Measurements from ENCODE around the gene NCAPH2.
"Not testable (repeated sequence)": the region's sequence is repeated elsewhere in the genome, so short reads cannot be mapped to it uniquely, and the experiment has no call there.

NCAPH2 gene

DNA sequence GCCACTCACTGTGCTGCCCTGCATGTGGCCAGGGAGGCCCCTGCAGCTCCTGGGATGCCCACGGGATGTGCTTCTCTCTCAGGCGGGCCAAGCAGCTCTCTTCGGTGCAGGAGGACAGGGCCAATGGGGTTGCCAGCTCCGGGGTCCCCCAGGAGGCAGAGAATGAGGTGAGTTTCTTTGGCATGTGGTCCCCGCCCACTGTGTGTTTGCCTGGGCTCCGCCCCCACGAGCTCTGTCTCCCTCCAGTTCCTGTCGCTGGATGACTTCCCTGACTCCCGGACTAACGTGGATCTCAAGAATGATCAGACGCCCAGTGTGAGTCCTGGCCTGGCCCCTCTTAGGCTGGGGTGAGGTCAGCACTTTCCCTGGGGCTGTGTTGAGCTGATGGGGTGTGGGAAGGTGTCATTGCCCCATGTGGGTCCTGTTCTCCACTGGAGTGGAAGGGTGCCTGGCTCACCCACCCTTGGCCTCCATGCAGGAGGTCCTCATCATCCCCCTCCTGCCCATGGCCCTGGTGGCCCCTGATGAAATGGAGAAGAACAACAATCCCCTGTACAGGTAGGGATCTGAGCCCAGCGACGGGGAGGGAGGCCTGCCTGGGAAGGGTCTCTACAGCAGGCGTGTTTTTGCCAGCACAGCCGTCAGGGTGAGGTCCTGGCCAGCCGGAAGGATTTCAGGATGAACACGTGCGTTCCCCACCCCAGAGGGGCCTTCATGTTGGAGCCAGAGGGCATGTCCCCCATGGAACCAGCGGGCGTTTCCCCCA lies 9.7 kb downstream of the NCAPH2 start:
- H3K36me3 Mint-ChIP-seq, result peaks cover 54% of the 10 kb centered on the region
- no peak for ATAC-seq
- no peak overlapping the region for H3K27ac Mint-ChIP-seq

DNA sequence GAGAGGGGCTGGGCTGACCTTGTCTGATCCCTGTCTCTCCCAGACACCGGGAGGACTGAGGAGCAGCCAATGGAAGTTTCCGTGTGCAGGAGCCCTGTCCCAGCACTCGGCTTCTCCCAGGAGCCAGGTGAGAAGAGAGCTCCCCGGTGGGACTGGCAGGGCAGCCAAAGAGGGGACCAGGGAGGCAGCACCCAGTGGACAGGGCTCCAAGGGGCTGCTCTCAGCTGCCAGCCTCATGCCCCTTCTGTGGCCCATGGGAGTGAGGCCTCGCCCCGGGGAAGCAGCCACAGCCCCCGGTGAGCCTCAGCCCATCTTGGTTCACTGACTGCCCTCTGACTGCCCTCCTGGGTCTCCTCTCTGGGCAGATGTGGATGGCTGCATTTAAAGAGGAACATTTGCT lies 10.6 kb downstream of the NCAPH2 start:
- Mint-ChIP-seq H3K9me3 (no peaks in the 10 kb centered on the region), H3K36me3 (peaks cover 54% of the 10 kb centered on the region), H3K27me3 (no peaks in the 10 kb centered on the region), H3K27ac (no peak overlapping the region), H3K4me1 (peaks cover 17% of the 10 kb centered on the region), H3K4me3 (no peak overlapping the region)
- no peak for ATAC-seq

More for the DNA sequence above, 9.7 kb downstream of the NCAPH2 start:
- H3K27me3 Mint-ChIP-seq, result no peaks in the 10 kb centered on the region
- H3K9me3 Mint-ChIP-seq, result no peaks in the 10 kb centered on the region
- peaks cover 17% of the 10 kb centered on the region for H3K4me1 Mint-ChIP-seq
- no peak overlapping the region for H3K4me3 Mint-ChIP-seq

DNA sequence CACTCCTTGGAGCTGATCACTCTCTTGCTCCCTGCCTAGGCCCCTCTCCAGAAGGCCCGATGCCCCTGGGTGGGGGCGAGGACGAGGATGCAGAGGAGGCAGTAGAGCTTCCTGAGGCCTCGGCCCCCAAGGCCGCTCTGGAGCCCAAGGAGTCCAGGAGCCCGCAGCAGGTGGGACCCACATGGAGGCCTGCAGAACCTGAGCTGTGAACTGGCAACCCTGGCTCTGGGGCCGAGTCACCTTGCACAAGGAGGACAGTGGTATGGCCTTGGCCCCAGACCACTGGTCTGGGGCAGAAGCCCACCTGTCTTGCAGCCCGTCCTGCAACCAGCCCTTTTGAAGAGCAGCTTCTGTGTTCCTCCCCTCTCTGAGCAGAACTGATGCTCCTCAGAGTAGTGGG lies 11.1 kb downstream of the NCAPH2 start:
- H3K27ac Mint-ChIP-seq, result no peak overlapping the region
- peaks cover 18% of the 10 kb centered on the region for H3K4me1 Mint-ChIP-seq
- H3K4me3 Mint-ChIP-seq, result no peak overlapping the region
- H3K36me3 Mint-ChIP-seq, result peaks cover 54% of the 10 kb centered on the region
- H3K27me3 Mint-ChIP-seq, result no peaks in the 10 kb centered on the region
- ATAC-seq, result no peak
- H3K9me3 Mint-ChIP-seq, result no peaks in the 10 kb centered on the region

GRCh38 chr22:50520184-50520583 lies 12.2 kb downstream of the NCAPH2 start:
- H3K9me3 Mint-ChIP-seq, H3K27ac Mint-ChIP-seq, H3K4me3 Mint-ChIP-seq, ATAC-seq, H3K27me3 Mint-ChIP-seq: not testable (repeated sequence)
- H3K4me1 Mint-ChIP-seq, result peaks cover 21% of the 10 kb centered on the region
- peaks cover 56% of the 10 kb centered on the region for H3K36me3 Mint-ChIP-seq

DNA sequence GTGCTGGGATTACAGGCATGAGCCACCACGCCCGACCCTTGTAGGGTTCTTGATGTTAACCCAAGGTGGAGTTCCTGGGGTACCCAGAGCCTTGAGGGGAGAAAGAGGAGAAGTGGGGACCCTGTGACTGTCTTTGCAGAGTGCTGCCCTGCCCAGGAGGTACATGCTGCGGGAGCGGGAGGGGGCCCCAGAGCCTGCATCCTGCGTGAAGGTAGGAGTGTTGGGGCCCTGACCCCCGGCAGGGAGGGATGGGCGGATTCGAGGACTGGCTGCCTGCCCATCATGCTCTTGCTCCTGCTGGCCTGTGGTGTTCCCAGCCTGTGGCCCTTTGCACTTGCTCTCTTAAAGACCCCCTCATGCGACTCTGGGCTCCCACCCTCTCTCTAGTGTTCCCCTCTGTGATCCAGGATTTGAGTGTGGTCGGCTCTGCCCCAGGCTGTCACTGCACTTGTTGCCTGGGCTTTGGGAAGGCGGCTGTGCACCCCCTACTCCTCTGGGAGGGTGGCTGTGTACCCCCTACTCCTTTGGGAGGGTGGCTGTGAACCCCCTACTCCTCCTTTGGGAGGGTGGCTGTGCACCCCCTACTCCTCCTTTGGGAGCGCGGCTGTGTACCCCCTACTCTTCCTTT lies 12.9 kb downstream of the NCAPH2 start:
- Mint-ChIP-seq H3K4me1 (peaks cover 17% of the 10 kb centered on the region), H3K4me3 (no peak overlapping the region), H3K36me3 (peaks cover 56% of the 10 kb centered on the region), H3K9me3 (no peaks in the 10 kb centered on the region), H3K27ac (no peak overlapping the region), H3K27me3 (no peaks in the 10 kb centered on the region)
- ATAC-seq, result no peak

DNA sequence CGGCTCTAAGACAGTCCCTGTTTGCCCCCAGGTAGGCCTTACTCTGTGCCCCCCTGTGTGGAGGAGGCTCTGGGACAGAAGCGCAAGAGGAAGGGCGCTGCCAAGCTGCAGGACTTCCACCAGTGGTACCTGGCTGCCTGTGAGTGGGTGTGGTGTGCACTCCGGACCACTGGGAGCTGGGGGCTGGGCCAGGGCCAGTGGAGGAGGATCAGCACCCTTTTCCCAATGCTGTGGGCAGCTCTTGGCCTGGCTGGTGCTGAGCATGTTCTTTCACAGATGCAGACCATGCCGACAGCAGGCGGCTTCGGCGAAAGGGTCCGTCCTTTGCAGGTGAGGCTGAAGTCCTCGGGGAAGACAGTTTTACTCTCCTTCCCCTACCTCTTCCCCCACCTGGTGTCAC lies 13.7 kb downstream of the NCAPH2 start:
- no peak for ATAC-seq
- no peaks in the 10 kb centered on the region for H3K9me3 Mint-ChIP-seq
- no peak overlapping the region for H3K4me3 Mint-ChIP-seq
- H3K27ac Mint-ChIP-seq, result no peak overlapping the region
- H3K4me1 Mint-ChIP-seq, result peaks cover 16% of the 10 kb centered on the region
- no peaks in the 10 kb centered on the region for H3K27me3 Mint-ChIP-seq
- H3K36me3 Mint-ChIP-seq, result peaks cover 53% of the 10 kb centered on the region

DNA sequence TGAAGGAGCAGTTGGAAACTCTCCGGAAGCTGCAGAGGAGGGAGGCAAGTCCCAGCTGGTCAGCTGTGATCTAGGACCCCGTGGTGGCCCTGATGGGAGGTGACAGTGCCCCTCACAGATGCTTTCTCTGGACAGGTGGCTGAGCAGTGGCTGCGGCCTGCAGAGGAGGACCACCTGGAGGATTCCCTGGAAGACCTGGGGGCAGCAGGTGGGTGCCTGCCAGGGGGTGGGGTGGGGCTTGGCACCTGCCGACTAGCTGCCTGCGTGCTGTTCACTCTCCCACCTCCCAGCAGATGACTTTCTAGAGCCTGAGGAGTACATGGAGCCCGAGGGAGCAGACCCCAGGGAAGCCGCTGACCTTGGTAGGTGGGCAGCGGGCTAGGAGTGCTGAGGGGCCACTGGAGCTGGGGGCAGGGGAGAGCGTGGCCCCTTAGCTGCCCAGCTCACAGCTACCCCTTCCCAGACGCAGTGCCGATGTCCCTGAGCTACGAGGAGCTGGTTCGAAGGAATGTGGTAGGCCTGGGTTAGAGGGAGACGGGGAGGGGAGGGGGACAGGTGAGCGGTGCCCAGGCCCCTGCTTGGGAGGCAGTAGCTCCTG lies 14.3 kb downstream of the NCAPH2 start:
- Mint-ChIP-seq H3K27ac (no peak overlapping the region), H3K4me1 (peaks cover 22% of the 10 kb centered on the region), H3K9me3 (no peaks in the 10 kb centered on the region), H3K27me3 (no peaks in the 10 kb centered on the region), H3K36me3 (peaks cover 47% of the 10 kb centered on the region), H3K4me3 (peak overlapping the region; percentile 44)
- ATAC-seq, result no peak

DNA sequence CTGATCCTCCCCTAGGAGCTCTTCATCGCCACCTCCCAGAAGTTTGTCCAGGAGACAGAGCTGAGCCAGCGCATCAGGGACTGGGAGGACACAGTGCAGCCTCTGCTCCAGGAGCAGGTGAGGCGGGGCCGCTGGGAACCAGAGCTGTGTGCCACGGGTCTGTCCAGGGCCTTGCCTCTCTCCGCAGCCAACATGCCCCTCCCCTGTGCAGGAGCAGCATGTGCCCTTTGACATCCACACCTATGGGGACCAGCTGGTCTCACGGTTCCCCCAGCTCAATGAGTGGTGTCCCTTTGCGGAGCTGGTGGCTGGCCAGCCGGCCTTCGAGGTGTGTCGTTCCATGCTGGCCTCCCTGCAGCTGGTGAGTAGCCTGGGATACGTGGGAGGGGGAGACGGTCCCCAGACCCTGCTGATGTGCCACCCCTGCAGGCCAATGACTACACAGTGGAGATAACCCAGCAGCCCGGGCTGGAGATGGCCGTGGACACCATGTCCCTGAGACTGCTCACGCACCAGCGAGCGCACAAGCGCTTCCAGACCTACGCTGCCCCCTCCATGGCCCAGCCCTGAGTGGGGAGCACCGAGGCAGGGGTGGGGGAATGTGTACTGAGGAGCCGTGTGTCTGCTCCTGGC lies 14.9 kb downstream of the NCAPH2 start:
- Mint-ChIP-seq H3K27ac (no peak overlapping the region), H3K4me3 (peak overlapping the region; percentile 24), H3K4me1 (peaks cover 28% of the 10 kb centered on the region), H3K27me3 (no peaks in the 10 kb centered on the region), H3K9me3 (no peaks in the 10 kb centered on the region), H3K36me3 (peaks cover 44% of the 10 kb centered on the region)
- ATAC-seq, result no peak

GRCh38 chr22:50523458-50523805 lies 15.4 kb downstream of the NCAPH2 start:
- Mint-ChIP-seq H3K36me3 (peaks cover 44% of the 10 kb centered on the region), H3K9me3 (no peaks in the 10 kb centered on the region), H3K27ac (no peak overlapping the region), H3K27me3 (no peaks in the 10 kb centered on the region), H3K4me3 (peak overlapping the region; percentile 24), H3K4me1 (peaks cover 33% of the 10 kb centered on the region)
- ATAC-seq, result no peak

- Mint-ChIP-seq H3K27ac (peak overlapping the region; percentile 100), H3K4me3 (peak overlapping the region; percentile 97), H3K36me3 (peaks cover 49% of the 10 kb centered on the region), H3K4me1 (peaks cover 39% of the 10 kb centered on the region), H3K27me3 (no peaks in the 10 kb centered on the region), H3K9me3 (no peaks in the 10 kb centered on the region)
- ATAC-seq, result no peak
Observed at GRCh38 chr22:50523806-50524675, 16.0 kb downstream of the NCAPH2 start.

- Mint-ChIP-seq H3K36me3 (peaks cover 45% of the 10 kb centered on the region), H3K4me3 (peak overlapping the region; percentile 97), H3K9me3 (no peaks in the 10 kb centered on the region), H3K27me3 (no peaks in the 10 kb centered on the region), H3K4me1 (peaks cover 40% of the 10 kb centered on the region), H3K27ac (peak overlapping the region; percentile 100)
- ATAC-seq, result no peak
Observed at GRCh38 chr22:50524676-50525103, 16.7 kb downstream of the NCAPH2 start.

DNA sequence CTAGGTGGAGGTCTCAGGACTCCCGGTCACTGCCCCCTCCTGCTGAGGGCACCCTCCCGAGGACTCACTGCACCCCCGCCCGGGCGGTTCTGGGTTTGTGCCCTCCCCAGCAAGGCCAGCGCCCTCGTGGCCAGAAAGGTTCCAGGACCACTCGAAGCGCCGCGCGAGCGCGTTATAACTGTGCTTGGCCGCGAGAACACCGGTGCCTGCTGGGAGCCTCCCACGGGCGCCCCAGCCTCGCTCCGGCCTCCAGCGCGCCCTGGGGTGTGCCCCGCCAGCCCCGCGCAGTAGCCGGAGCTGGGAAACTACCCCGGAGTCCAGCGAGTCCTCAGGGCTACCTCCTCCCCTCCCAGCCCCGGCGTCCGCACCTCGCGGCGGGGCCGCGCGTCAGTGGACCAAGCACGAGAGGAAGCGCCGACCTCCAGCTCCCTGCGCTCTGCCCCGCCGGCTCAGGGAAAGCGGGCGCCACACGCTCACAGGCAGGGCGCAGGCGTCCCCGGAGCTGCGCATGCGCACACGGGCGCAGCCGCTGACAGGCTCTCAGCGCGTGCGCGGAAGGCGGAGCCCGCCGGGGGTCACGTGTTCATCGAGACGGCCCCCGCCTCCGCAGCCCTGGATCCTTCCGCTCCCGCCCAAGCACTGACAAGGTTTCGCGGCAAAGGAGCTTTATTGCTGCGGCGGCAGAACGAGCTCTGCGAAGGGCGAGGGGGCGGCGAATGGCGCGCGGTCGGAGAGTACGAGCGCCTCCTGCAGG lies 17.3 kb downstream of the NCAPH2 start, which contains the start of gene SCO2:
Gene SCO2, minus strand, starts transcription at position 495 of the 754 bp plus-strand sequence. CDS start 1,187 bp downstream, outside the sequence.
- peak within 1 kb of the TSS; percentile 97 for H3K4me3 Mint-ChIP-seq
- H3K36me3 Mint-ChIP-seq, result peaks cover 39% of the 10 kb centered on the region
- peak within 1 kb of the TSS; percentile 100 for H3K27ac Mint-ChIP-seq
- H3K27me3 Mint-ChIP-seq, result no peaks in the 10 kb centered on the region
- H3K9me3 Mint-ChIP-seq, result no peaks in the 10 kb centered on the region
- ATAC-seq, result peak; percentile 74
- peaks cover 40% of the 10 kb centered on the region for H3K4me1 Mint-ChIP-seq

DNA sequence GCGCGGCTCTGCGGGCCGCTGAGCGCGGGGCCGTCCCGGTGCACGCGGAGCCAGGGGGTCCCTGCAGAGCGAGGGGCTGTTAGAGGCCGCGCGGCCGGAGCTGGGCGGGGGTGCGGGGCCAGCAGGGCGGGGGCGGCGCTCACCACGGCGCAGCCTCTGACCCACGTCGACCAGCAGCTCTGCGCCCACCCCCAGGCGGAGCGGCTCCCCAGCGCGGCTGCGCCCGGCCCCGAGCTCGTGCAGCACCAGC lies 17.8 kb downstream of the NCAPH2 start:
- H3K4me3 Mint-ChIP-seq, result peak overlapping the region; percentile 97

GRCh38 chr22:50526108-50526833 lies 18.2 kb downstream of the NCAPH2 start:
- Mint-ChIP-seq H3K9me3 (no peaks in the 10 kb centered on the region), H3K36me3 (peaks cover 29% of the 10 kb centered on the region), H3K4me3 (peak overlapping the region; percentile 97), H3K27ac (peak overlapping the region; percentile 100), H3K4me1 (peaks cover 40% of the 10 kb centered on the region), H3K27me3 (no peaks in the 10 kb centered on the region)
- peak; percentile 56 for ATAC-seq

More for the DNA sequence above, 17.8 kb downstream of the NCAPH2 start:
- Mint-ChIP-seq H3K9me3 (no peaks in the 10 kb centered on the region), H3K27me3 (no peaks in the 10 kb centered on the region), H3K36me3 (peaks cover 34% of the 10 kb centered on the region), H3K27ac (peak overlapping the region; percentile 100), H3K4me1 (peaks cover 40% of the 10 kb centered on the region)
- no peak for ATAC-seq

Measured in stimulated activated memory B cell treated with anti-CD40 and anti-IgM and Interleukin-4, amounts not matched to agents 10 μg/mL and 1 μg/mL and 100 μg/mL, for 72 hours (primary cell).